Activated T-helper 17 cell treated with anti-CD3 and anti-CD28 coated beads, Interleukin-2, amount 50 U/mL, for 72 hours (primary cell): ENCODE measurements around the gene ANO6. TPM values are rescaled to one million over a fixed set of nuclear protein-coding genes. Genes with fewer than 3 reads are reported as not detected.

ENCODE experiments used
- ATAC-seq: fragments of 150-1000 bp; cut with Tn5 transposase; replicated peaks from 2 replicates; pipeline ENCODE4 v1.10.0; 2021; ENCODE audit warnings: mild to moderate bottlenecking, moderate library complexity
- H3K27ac Mint-ChIP-seq: one replicate; pipeline ENCODE4 v1.8.0; 2022; ENCODE audit warnings: mixed read lengths
- H3K27me3 Mint-ChIP-seq: one replicate; pipeline ENCODE4 v1.8.0; 2022; ENCODE audit warnings: mixed read lengths
- H3K36me3 Mint-ChIP-seq: one replicate; pipeline ENCODE4 v1.8.0; 2022; ENCODE audit warnings: low read depth, mild to moderate bottlenecking, mixed read lengths
- H3K4me1 Mint-ChIP-seq: one replicate; pipeline ENCODE4 v1.8.0; 2022; ENCODE audit warnings: mixed read lengths
- H3K4me3 Mint-ChIP-seq: one replicate; pipeline ENCODE4 v1.8.0; 2022; ENCODE audit warnings: mild to moderate bottlenecking, mixed read lengths
- H3K9me3 Mint-ChIP-seq: one replicate; pipeline ENCODE4 v1.8.0; 2022; ENCODE audit warnings: mixed read lengths
- total RNA-seq, 2 donors: library from RNA; stranded (reverse); gene quantifications; one replicate each; pipeline ENCODE4 v1.2.3, GENCODE V29; 2022

Gene ANO6
- total RNA-seq, 2 donors from 2014 or later: 26.8 to 45.1 TPM

DNA sequence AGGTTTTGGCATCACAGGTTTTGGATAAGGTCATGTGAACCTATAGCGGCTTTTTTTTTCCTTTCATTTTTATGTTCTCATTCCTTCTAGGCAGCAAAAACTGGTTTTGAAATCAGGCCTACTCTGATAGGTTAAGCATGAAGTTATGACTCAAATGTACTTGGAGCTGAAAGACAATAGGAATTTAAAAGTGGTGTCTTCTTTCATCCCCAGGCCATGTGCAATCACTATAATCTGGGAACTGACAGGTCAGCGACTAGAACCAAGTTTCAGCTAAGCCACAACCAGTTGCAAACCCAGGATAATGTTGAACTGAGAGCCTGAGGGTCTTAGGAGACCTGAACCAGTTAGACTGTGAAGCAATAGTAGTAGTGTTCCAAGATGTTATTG lies 74.3 kb downstream of the ANO6 start:
- no peak overlapping the region for H3K27ac Mint-ChIP-seq
- H3K4me1 Mint-ChIP-seq: peaks cover 11% of the 10 kb centered on the region
- H3K27me3 Mint-ChIP-seq: no peaks in the 10 kb centered on the region
- ATAC-seq: no peak
- H3K36me3 Mint-ChIP-seq: peaks cover 9% of the 10 kb centered on the region
- no peak overlapping the region for H3K4me3 Mint-ChIP-seq
- H3K9me3 Mint-ChIP-seq: no peaks in the 10 kb centered on the region

GRCh38 chr12:45291518-45291917 lies 75.6 kb downstream of the ANO6 start:
- Mint-ChIP-seq H3K36me3 (peaks cover 9% of the 10 kb centered on the region), H3K27me3 (no peaks in the 10 kb centered on the region), H3K4me1 (peaks cover 6% of the 10 kb centered on the region), H3K4me3 (no peak overlapping the region), H3K9me3 (no peaks in the 10 kb centered on the region), H3K27ac (no peak overlapping the region)
- no peak for ATAC-seq

GRCh38 chr12:45292486-45293195 lies 76.7 kb downstream of the ANO6 start:
- H3K4me3 Mint-ChIP-seq: no peak overlapping the region
- no peaks in the 10 kb centered on the region for H3K9me3 Mint-ChIP-seq
- no peak overlapping the region for H3K27ac Mint-ChIP-seq
- peaks cover 9% of the 10 kb centered on the region for H3K36me3 Mint-ChIP-seq
- no peak for ATAC-seq
- H3K27me3 Mint-ChIP-seq: no peaks in the 10 kb centered on the region
- H3K4me1 Mint-ChIP-seq: peaks cover 5% of the 10 kb centered on the region

- peaks cover 9% of the 10 kb centered on the region for H3K36me3 Mint-ChIP-seq
- H3K27ac Mint-ChIP-seq: no peak overlapping the region
- peaks cover 5% of the 10 kb centered on the region for H3K4me1 Mint-ChIP-seq
- no peaks in the 10 kb centered on the region for H3K9me3 Mint-ChIP-seq
- H3K27me3 Mint-ChIP-seq: no peaks in the 10 kb centered on the region
- no peak overlapping the region for H3K4me3 Mint-ChIP-seq
- no peak for ATAC-seq
These were observed 79.0 kb downstream of the ANO6 start for GRCh38 chr12:45294906-45295305.

- Mint-ChIP-seq H3K27me3 (no peaks in the 10 kb centered on the region), H3K27ac (no peak overlapping the region), H3K4me1 (peaks cover 5% of the 10 kb centered on the region), H3K4me3 (no peak overlapping the region), H3K9me3 (no peaks in the 10 kb centered on the region), H3K36me3 (peaks cover 2% of the 10 kb centered on the region)
- ATAC-seq: no peak
These were observed 80.2 kb downstream of the ANO6 start for GRCh38 chr12:45296046-45296586.

- Mint-ChIP-seq H3K4me1 (no peaks in the 10 kb centered on the region), H3K4me3 (no peak overlapping the region), H3K36me3 (peaks cover 6% of the 10 kb centered on the region), H3K9me3 (no peaks in the 10 kb centered on the region), H3K27ac (no peak overlapping the region), H3K27me3 (no peaks in the 10 kb centered on the region)
- ATAC-seq: no peak
These were observed 82.2 kb downstream of the ANO6 start for GRCh38 chr12:45298047-45298446.

- Mint-ChIP-seq H3K4me3 (no peak overlapping the region), H3K9me3 (no peaks in the 10 kb centered on the region), H3K27me3 (no peaks in the 10 kb centered on the region), H3K27ac (no peak overlapping the region), H3K4me1 (no peaks in the 10 kb centered on the region), H3K36me3 (peaks cover 11% of the 10 kb centered on the region)
- no peak for ATAC-seq
These were observed 83.1 kb downstream of the ANO6 start for GRCh38 chr12:45298721-45299692.

DNA sequence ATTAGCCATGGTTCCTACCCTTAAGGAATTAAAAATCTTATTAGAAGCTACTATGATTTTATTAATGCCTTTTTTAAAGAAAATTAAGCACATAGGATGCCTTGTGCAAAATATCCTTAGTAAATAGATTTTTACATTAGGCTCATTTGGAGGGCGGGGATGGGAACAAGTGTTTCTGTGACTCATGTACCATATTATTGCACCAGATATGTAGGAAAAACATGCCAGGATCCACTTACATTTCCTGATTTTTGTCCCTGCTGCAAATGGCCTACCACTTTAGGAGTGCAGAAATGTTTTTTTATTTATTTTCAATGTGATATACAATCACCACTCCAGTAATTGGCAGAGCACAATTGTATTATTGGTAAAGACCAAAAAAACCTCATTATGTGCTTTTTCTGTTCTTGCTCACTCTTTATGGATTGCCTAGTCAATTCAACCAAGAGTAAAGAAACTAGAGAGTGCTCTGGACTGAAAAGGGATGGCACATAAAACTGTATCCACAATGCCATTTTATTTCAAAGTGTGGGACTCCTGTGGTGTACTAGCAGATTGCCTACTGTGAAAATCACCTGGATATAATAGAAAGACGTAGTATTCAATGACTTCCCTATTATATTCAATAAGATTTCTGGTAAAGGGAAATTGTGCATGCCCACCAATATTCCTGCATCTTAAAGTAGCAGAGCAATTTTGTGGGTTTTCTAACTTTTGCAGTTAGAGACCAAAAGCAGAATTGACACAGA lies 86.9 kb downstream of the ANO6 start:
- no peaks in the 10 kb centered on the region for H3K4me1 Mint-ChIP-seq
- no peaks in the 10 kb centered on the region for H3K27me3 Mint-ChIP-seq
- peaks cover 23% of the 10 kb centered on the region for H3K36me3 Mint-ChIP-seq
- no peak for ATAC-seq
- H3K9me3 Mint-ChIP-seq: no peaks in the 10 kb centered on the region
- no peak overlapping the region for H3K27ac Mint-ChIP-seq
- H3K4me3 Mint-ChIP-seq: no peak overlapping the region

- peaks cover 23% of the 10 kb centered on the region for H3K36me3 Mint-ChIP-seq
- no peak overlapping the region for H3K27ac Mint-ChIP-seq
- H3K9me3 Mint-ChIP-seq: no peaks in the 10 kb centered on the region
- ATAC-seq: no peak
- H3K4me1 Mint-ChIP-seq: no peaks in the 10 kb centered on the region
- H3K4me3 Mint-ChIP-seq: no peak overlapping the region
- H3K27me3 Mint-ChIP-seq: no peaks in the 10 kb centered on the region
These were observed 88.0 kb downstream of the ANO6 start for GRCh38 chr12:45303945-45304344.

DNA sequence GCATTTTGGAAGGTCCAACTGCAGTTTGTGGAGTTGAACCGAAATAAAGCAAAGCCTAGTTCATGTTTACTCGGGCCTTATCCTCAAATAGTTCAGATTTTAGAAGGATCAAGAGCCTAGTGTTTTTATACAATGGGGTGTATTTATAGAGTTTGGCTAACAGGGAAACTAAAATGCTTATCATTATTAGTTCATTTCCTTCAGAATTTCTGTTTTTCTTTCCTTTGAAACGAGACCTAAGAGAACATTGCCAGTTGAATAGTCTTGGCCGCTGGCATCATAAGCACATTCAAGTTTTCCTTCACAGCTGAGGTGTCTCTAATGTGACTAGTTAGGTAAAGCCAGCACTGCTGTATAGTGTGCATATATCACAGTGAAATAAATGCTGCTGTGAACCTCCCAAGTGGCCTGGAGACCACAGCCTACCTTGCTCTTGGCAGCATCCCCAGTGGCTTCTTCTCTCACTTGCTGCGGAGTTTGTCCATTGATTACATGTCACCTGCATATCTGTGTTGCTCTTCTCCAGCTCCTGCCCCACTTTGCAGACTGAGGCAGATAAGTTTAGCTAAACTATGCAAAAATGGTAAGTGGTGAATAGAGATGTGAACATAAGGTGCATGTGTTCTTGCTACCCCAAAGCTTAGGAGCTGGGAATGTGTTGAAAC lies 88.8 kb downstream of the ANO6 start:
- Mint-ChIP-seq H3K36me3 (peaks cover 23% of the 10 kb centered on the region), H3K27me3 (no peaks in the 10 kb centered on the region), H3K4me1 (no peaks in the 10 kb centered on the region), H3K9me3 (no peaks in the 10 kb centered on the region), H3K4me3 (no peak overlapping the region), H3K27ac (no peak overlapping the region)
- ATAC-seq: no peak

DNA sequence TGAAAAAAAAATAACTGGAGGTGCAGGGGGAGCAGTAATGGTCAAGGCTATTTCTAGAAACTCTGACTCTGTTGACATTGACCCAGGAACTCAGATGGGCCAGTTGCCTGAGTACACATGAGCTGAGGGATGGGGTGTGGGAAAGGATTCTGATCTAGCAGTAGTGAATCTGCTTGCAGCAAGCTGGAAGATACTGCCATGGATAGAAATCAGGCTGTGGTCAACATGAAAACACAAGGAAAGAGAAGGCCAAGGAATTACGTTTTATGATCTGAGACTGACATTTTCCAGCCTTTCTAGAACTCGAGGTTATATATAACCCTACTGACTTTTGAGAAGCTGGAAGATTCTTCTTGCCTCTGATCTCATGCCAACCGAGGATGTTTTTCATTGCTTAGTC lies 90.0 kb downstream of the ANO6 start:
- Mint-ChIP-seq H3K4me1 (no peaks in the 10 kb centered on the region), H3K36me3 (peaks cover 23% of the 10 kb centered on the region), H3K4me3 (no peak overlapping the region), H3K9me3 (no peaks in the 10 kb centered on the region), H3K27ac (no peak overlapping the region), H3K27me3 (no peaks in the 10 kb centered on the region)
- no peak for ATAC-seq

DNA sequence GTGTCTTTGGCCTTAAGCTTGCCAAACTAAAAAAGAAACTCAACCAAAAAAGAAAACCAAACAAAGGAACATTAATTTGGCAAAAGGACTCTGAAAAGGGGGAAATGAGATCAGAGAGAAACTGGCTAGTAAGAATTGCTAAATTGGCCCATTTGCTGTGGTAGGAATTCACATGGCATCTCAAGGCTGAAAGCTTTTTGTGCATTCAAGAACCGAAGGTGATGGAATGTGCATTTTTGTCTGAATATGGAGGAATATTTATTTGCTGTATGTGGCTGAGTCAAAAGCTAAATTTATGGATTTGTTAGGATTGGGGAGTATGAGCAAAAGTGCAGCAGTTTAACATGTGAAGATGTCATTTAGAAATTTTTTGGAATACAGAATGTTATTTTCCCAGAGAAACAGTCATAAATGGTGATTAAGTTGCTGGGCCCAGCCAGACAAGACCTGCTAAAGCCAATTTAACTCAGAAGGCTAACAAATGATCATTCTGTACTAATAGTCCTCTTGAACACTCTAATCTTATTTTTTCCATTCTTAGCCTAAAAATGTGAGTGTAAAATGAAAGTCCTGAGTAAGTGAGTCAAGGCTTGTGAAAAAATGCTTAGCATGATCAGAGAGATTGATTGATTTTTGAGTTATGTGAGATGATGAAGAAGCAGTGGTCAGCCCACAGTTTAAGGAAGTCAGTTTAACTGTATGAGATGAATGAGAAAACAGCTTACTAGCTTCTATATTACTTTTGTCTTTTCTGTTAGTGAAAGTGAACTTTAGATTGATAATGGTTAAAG lies 94.1 kb downstream of the ANO6 start:
- peaks cover 21% of the 10 kb centered on the region for H3K36me3 Mint-ChIP-seq
- peak; percentile 54 for ATAC-seq
- peaks cover 4% of the 10 kb centered on the region for H3K9me3 Mint-ChIP-seq
- no peak overlapping the region for H3K4me3 Mint-ChIP-seq
- no peaks in the 10 kb centered on the region for H3K27me3 Mint-ChIP-seq
- H3K4me1 Mint-ChIP-seq: peaks cover 9% of the 10 kb centered on the region
- H3K27ac Mint-ChIP-seq: no peak overlapping the region

GRCh38 chr12:45310627-45310968 lies 94.7 kb downstream of the ANO6 start:
- Mint-ChIP-seq H3K4me3 (no peak overlapping the region), H3K4me1 (peaks cover 9% of the 10 kb centered on the region), H3K27me3 (no peaks in the 10 kb centered on the region), H3K36me3 (peaks cover 26% of the 10 kb centered on the region), H3K9me3 (peaks cover 4% of the 10 kb centered on the region), H3K27ac (no peak overlapping the region)
- ATAC-seq: no peak
